Stomach (tissue), 9 donors: Measurements from ENCODE around the gene CREM. TPM values are rescaled to one million over a fixed set of nuclear protein-coding genes. Genes with fewer than 3 reads are reported as not detected.

Experiments used
- DNase-seq, 2 donors: peaks; one replicate each; pipeline versions ENCODE4 v3.0.0 to v3.0.0-alpha.2; 2013 to 2019
- H3K27ac ChIP-seq, 5 donors: fragments of 200-600 bp in 4 of 5; sonication (generic) in 4 of 5; one replicate each; pipeline ENCODE4 v1.5.1; 2013 to 2019; ENCODE audit warnings: mild to moderate bottlenecking in 1 of 5, moderate library complexity in 1 of 5
- H3K27me3 ChIP-seq, 3 donors: fragments of 200-600 bp; sonication (generic); one replicate each; pipeline ENCODE4 v1.5.1; 2017 to 2019; ENCODE audit warnings: mixed run types in 1 of 3
- H3K36me3 ChIP-seq, 4 donors: fragments of 200-600 bp; sonication (generic); 1 replicate in 3 of 4; 2 replicates in 1 of 4; pipeline ENCODE4 v1.5.1; 2016 to 2019
- H3K4me1 ChIP-seq, 4 donors: fragments of 200-600 bp; sonication (generic); one replicate each; pipeline ENCODE4 v1.5.1; 2016 to 2019
- H3K4me3 ChIP-seq, 4 donors: fragments of 200-600 bp; sonication (generic) in 3 of 4; one replicate each; pipeline ENCODE4 v1.5.1; 2016 to 2019; ENCODE audit warnings: mild to moderate bottlenecking in 1 of 4
- H3K9me3 ChIP-seq, 4 donors: fragments of 200-600 bp; sonication (generic); one replicate each; pipeline ENCODE4 v1.5.1; 2016 to 2019
- EP300 ChIP-seq: sonication (generic); formaldehyde crosslinking; IDR thresholded peaks from one replicate; pipeline ENCODE4 v1.6.1; 2017; ENCODE audit warnings: antibody characterized with exemption
- POLR2A ChIP-seq, 4 donors: fragments of 450-650 bp; IDR thresholded peaks; one replicate each; pipeline ENCODE4 v1.6.1; 2016; ENCODE audit warnings: antibody characterized with exemption in 4 of 4, control low read depth in 2 of 4, mild to moderate bottlenecking in 1 of 4, moderate library complexity in 1 of 4
- POLR2AphosphoS5 ChIP-seq, 3 donors: sonication (generic); formaldehyde crosslinking; IDR thresholded peaks; one replicate each; pipeline ENCODE4 v1.6.1; 2016; ENCODE audit warnings: antibody characterized with exemption in 3 of 3
- WGBS, 5 donors: extraction: QIAGEN DNeasy Blood & Tissue Kit in 3 of 5; methylation state at CpG; one replicate each; pipeline versions ENCODE4 v1.1.5 to v1.1.7; 2013 to 2018; 5-methylcytosine and 5-hydroxymethylcytosine counted together
- intact Hi-C: fragments of 100-400 bp; cut with DNase I; formaldehyde crosslinking; loops from one replicate; pipeline ENCODE4 v1.15.1; 2023; ENCODE audit warnings: low total_unique reads
- polyA plus RNA-seq, 3 donors: library from polyadenylated mRNA; stranded (reverse); fragments of 200-250 nt; gene quantifications; one replicate each; pipeline ENCODE4 v1.2.3, GENCODE V29; 2013
- total RNA-seq, 5 donors: library from RNA; depleted of rRNA; stranded (reverse); fragments of >200 nt; gene quantifications; one replicate each; pipeline versions ENCODE4 v1.1.0 to v1.2.3, GENCODE V29; 2014 to 2016
- TF ChIP-seq, protein P1 (sequence below), 7 experiments: fragments of 450-650 bp in 4 of 7; fragments of 200-600 bp in 3 of 7; sonication (generic) in 3 of 7; IDR thresholded peaks; one replicate each; pipeline ENCODE4 v1.5.1; 2016 to 2019; ENCODE audit warnings: antibody characterized with exemption in 7 of 7, control low read depth in 2 of 7, mild to moderate bottlenecking in 1 of 7
- donor health status: healthy with polysubstance abuse.
- donor health status: Bipolar disorder and iron deficiency.
- donor health status: healthy.

CREM gene
- total and polyA plus RNA-seq, 8 donors, result 9.6 to 67.8 (median 32.7) TPM

DNA sequence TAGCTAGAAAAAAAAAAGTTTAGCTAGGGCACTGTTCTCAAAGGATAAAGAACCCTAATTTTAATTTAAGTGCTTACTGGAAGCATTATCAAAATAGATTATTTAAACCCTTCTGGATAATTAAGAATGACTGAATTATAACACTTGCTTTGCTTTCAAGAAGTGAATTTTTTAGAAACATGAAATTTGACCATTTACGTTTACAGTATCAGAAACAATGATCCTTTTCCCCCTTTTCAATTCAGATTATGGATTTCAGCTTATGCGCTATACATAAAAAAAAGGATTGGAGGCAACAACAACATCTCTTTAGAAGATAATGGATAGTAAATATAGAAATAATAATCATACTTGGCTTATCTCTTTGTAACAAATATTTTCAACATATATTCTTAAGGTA, 39.2 kb downstream of the CREM start:
- DNase-seq, result no peak
- Histone ChIP-seq H3K27me3 (no peaks in the 10 kb centered on the region), H3K4me3 (no peak overlapping the region), H3K36me3 (no peaks in the 10 kb centered on the region), H3K4me1 (no peaks in the 10 kb centered on the region), H3K9me3 (peaks cover 0 to 4% (median 0%) of the 10 kb centered on the region in 4 donors), H3K27ac (no peak overlapping the region)
- WGBS, 5 donors, result 91 to 98% (median 97%) methylated on average over 2 of the region's 2 CpGs
- no peak for TF ChIP-seq POLR2A (IDR thresholded peaks at IDR 0.05)
- TF ChIP-seq, protein P1, sequence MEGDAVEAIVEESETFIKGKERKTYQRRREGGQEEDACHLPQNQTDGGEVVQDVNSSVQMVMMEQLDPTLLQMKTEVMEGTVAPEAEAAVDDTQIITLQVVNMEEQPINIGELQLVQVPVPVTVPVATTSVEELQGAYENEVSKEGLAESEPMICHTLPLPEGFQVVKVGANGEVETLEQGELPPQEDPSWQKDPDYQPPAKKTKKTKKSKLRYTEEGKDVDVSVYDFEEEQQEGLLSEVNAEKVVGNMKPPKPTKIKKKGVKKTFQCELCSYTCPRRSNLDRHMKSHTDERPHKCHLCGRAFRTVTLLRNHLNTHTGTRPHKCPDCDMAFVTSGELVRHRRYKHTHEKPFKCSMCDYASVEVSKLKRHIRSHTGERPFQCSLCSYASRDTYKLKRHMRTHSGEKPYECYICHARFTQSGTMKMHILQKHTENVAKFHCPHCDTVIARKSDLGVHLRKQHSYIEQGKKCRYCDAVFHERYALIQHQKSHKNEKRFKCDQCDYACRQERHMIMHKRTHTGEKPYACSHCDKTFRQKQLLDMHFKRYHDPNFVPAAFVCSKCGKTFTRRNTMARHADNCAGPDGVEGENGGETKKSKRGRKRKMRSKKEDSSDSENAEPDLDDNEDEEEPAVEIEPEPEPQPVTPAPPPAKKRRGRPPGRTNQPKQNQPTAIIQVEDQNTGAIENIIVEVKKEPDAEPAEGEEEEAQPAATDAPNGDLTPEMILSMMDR (IDR thresholded peaks at IDR 0.05), result no peak
- TF ChIP-seq POLR2AphosphoS5 (IDR thresholded peaks at IDR 0.05), result no peak
- TF ChIP-seq EP300, result no peak
- intact Hi-C loops, result no loop called here

DNA sequence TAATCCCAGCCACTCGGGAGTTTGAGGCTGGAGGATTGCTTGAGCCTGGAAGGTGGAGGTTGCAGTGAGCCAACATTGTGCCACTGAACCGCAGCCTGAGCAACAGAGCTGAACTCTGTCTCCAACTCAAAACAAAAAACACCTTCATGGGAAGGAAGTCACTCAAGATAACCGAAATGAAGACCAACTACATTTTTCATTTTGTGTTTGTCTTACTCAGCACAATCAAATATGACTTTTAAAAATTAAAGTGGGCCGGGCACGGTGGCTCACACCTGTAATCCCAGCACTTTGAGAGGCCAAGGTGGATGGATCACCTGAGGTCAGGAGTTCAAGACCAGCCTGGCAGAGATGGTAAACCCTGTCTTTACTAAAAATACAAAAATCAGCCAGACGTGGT, 40.0 kb downstream of the CREM start:
- intact Hi-C loops, result no loop called here
- TF ChIP-seq POLR2A (IDR thresholded peaks at IDR 0.05) (no peak), POLR2AphosphoS5 (IDR thresholded peaks at IDR 0.05) (no peak), EP300 (no peak)
- TF ChIP-seq, protein P1 (IDR thresholded peaks at IDR 0.05), result no peak
- H3K9me3 ChIP-seq, result peaks cover 0 to 4% (median 0%) of the 10 kb centered on the region in 4 donors
- no peaks in the 10 kb centered on the region for H3K27me3 ChIP-seq
- no peaks in the 10 kb centered on the region for H3K4me1 ChIP-seq
- H3K27ac ChIP-seq, result no peak overlapping the region
- H3K4me3 ChIP-seq, result no peak overlapping the region
- 86 to 93% (median 92%) methylated on average over 6 of the region's 6 CpGs for WGBS, 5 donors
- H3K36me3 ChIP-seq, result no peaks in the 10 kb centered on the region
- DNase-seq, result no peak

DNA sequence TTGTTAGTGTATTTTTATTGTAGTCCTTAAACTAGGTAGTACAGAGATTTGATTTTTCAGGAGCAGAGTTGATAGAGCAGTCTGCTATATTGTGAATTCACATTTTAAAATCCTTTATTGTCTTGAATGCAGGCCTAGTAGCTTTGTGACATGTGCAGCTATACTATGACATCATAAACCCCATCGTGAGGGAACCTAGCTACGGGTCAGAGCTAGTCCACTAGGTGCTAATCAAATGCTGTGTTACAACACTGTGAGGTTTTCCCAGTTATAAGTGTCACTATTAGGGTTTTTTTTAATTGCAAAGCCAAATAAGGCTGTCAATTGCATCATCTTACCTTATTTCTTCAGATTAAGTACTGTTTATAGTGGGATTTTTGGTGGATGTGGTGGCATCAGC, 40.7 kb downstream of the CREM start:
- Histone ChIP-seq H3K27me3 (no peaks in the 10 kb centered on the region), H3K9me3 (peaks cover 0 to 4% (median 0%) of the 10 kb centered on the region in 4 donors), H3K36me3 (no peaks in the 10 kb centered on the region), H3K4me1 (no peaks in the 10 kb centered on the region), H3K27ac (no peak overlapping the region), H3K4me3 (no peak overlapping the region)
- WGBS, 5 donors, result 87 to 97% (median 94%) methylated on average over 2 of the region's 2 CpGs
- TF ChIP-seq POLR2AphosphoS5 (IDR thresholded peaks at IDR 0.05) (no peak), EP300 (no peak), POLR2A (IDR thresholded peaks at IDR 0.05) (no peak)
- TF ChIP-seq, protein P1 (IDR thresholded peaks at IDR 0.05), result no peak
- intact Hi-C loops, result no loop called here
- DNase-seq, result no peak

DNA sequence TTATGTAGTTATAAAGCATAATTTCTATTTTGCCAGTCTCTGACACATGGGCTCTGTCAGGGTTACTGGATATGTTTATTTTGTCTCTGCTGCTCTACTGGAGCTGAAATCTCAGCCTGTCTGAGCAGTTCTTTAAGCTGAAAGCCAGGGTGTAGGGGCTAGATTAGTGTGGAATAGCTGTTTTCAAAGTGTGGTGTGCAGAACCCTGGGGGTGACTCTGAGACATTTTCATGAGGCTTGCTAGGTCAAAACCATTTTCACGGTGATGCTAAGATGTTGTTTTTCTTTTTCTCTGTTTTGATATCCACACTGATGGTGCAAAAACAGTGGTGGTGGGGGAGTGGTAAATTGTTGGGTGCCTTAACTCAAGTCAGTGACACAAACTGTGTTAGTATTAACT, 45.5 kb downstream of the CREM start:
- no peak overlapping the region for H3K27ac ChIP-seq
- H3K4me3 ChIP-seq, result no peak overlapping the region
- intact Hi-C loops, result no loop called here
- H3K4me1 ChIP-seq, result no peaks in the 10 kb centered on the region
- DNase-seq, result no peak
- peaks cover 0 to 4% (median 0%) of the 10 kb centered on the region in 4 donors for H3K9me3 ChIP-seq
- no peaks in the 10 kb centered on the region for H3K27me3 ChIP-seq
- H3K36me3 ChIP-seq, result no peaks in the 10 kb centered on the region
- TF ChIP-seq, protein P1 (IDR thresholded peaks at IDR 0.05), result no peak
- TF ChIP-seq EP300 (no peak), POLR2A (IDR thresholded peaks at IDR 0.05) (no peak), POLR2AphosphoS5 (IDR thresholded peaks at IDR 0.05) (no peak)
- 67 to 85% (median 75%) methylated on average over 1 of the region's 1 CpG for WGBS, 5 donors
